ENCODE measurements around the gene PIWIL1.

Gene PIWIL1

GRCh38 chr12:130336723-130337487 is 782 bp upstream of the PIWIL1 start:
- no peak for DNase-seq (ENCODE audit: low read depth in 2 of 2)

GRCh38 chr12:130338794-130339601 is 1.3 kb downstream of the PIWIL1 start:
- DNase-seq (ENCODE audit: low read depth in 2 of 2): no peak

GRCh38 chr12:130339951-130340350 is 2.3 kb downstream of the PIWIL1 start:
- no peak for DNase-seq (ENCODE audit: low read depth in 2 of 2)

- no peak for DNase-seq (ENCODE audit: low read depth in 2 of 2)
Measured at GRCh38 chr12:130342442-130342841, 4.8 kb downstream of the PIWIL1 start.

- no peak for DNase-seq (ENCODE audit: low read depth in 2 of 2)
Measured at GRCh38 chr12:130342842-130343241, 5.2 kb downstream of the PIWIL1 start.

GRCh38 chr12:130344529-130344928 is 6.8 kb downstream of the PIWIL1 start:
- DNase-seq (ENCODE audit: low read depth in 2 of 2): no peak

- DNase-seq (ENCODE audit: low read depth in 2 of 2): no peak
Measured at GRCh38 chr12:130345292-130345691, 7.6 kb downstream of the PIWIL1 start.

- no peak for DNase-seq (ENCODE audit: low read depth in 2 of 2)
Measured at GRCh38 chr12:130347588-130347987, 9.9 kb downstream of the PIWIL1 start.

GRCh38 chr12:130350715-130351114 is 13.0 kb downstream of the PIWIL1 start:
- DNase-seq (ENCODE audit: low read depth in 2 of 2): no peak

GRCh38 chr12:130351326-130351725 is 13.6 kb downstream of the PIWIL1 start:
- DNase-seq (ENCODE audit: low read depth in 2 of 2): no peak

- DNase-seq (ENCODE audit: low read depth in 2 of 2): no peak
Measured at GRCh38 chr12:130353081-130353480, 15.4 kb downstream of the PIWIL1 start.

GRCh38 chr12:130354407-130354806 is 16.7 kb downstream of the PIWIL1 start:
- no peak for DNase-seq (ENCODE audit: low read depth in 2 of 2)

GRCh38 chr12:130356222-130356621 is 18.5 kb downstream of the PIWIL1 start:
- DNase-seq (ENCODE audit: low read depth in 2 of 2): no peak

GRCh38 chr12:130357241-130357640 is 19.6 kb downstream of the PIWIL1 start:
- no peak for DNase-seq (ENCODE audit: low read depth in 2 of 2)

- DNase-seq (ENCODE audit: low read depth in 2 of 2): no peak
Measured at GRCh38 chr12:130357729-130358330, 20.1 kb downstream of the PIWIL1 start.

- DNase-seq (ENCODE audit: low read depth in 2 of 2): no peak
Measured at GRCh38 chr12:130362060-130362459, 24.4 kb downstream of the PIWIL1 start.

GRCh38 chr12:130364578-130364977 is 26.9 kb downstream of the PIWIL1 start:
- no peak for DNase-seq (ENCODE audit: low read depth in 2 of 2)

- DNase-seq (ENCODE audit: low read depth in 2 of 2): no peak
Measured at GRCh38 chr12:130366159-130366558, 28.5 kb downstream of the PIWIL1 start.

GRCh38 chr12:130367003-130367402 is 29.3 kb downstream of the PIWIL1 start:
- no peak for DNase-seq (ENCODE audit: low read depth in 2 of 2)

- DNase-seq (ENCODE audit: low read depth in 2 of 2): no peak
Measured at GRCh38 chr12:130367523-130367922, 29.8 kb downstream of the PIWIL1 start.

GRCh38 chr12:130369816-130370215 is 32.1 kb downstream of the PIWIL1 start:
- DNase-seq (ENCODE audit: low read depth in 2 of 2): no peak

GRCh38 chr12:130371296-130371695 is 33.6 kb downstream of the PIWIL1 start:
- DNase-seq (ENCODE audit: low read depth in 2 of 2): no peak

- no peak for DNase-seq (ENCODE audit: low read depth in 2 of 2)
Measured at GRCh38 chr12:130372936-130373335, 35.2 kb downstream of the PIWIL1 start.
